ENCODE data around the gene SESTD1.

Gene SESTD1

DNA sequence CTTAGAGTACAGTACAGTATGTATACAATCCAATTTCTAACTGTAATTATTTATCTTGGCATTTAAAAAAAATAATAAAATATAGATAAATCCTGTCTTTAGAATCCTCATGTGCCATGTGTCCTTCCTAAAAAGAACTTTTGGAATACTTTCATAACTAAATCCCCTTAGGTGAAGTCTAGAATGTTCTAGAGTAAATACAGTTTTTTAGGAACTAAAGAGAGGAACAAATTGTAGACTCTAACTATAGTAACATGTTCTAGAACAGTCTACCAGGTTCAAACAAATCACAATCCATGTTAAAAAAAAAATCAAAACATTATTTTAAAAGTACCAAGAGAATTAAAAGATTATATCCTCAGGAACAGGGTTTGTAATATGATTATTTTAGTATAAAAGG, 134.1 kb downstream of the SESTD1 start:
- no peak overlapping the region for H3K27ac ChIP-seq (replicated peaks)
- DNase-seq (ENCODE audit: low read depth in 1 of 2, low spot score in 1 of 2) = no peak
- no peak overlapping the region for H3K4me3 ChIP-seq (replicated peaks; ENCODE audit: insufficient read depth, low read length)
- TF ChIP-seq POLR2AphosphoS5 (IDR thresholded peaks at IDR 0.05; ENCODE audit: low read depth) (no peak), GABPA (IDR thresholded peaks at IDR 0.05; ENCODE audit: low read depth) (no peak), SPI1 (IDR thresholded peaks at IDR 0.05; ENCODE audit: borderline replicate concordance, low read depth) (no peak)
- TF ChIP-seq, protein P1, sequence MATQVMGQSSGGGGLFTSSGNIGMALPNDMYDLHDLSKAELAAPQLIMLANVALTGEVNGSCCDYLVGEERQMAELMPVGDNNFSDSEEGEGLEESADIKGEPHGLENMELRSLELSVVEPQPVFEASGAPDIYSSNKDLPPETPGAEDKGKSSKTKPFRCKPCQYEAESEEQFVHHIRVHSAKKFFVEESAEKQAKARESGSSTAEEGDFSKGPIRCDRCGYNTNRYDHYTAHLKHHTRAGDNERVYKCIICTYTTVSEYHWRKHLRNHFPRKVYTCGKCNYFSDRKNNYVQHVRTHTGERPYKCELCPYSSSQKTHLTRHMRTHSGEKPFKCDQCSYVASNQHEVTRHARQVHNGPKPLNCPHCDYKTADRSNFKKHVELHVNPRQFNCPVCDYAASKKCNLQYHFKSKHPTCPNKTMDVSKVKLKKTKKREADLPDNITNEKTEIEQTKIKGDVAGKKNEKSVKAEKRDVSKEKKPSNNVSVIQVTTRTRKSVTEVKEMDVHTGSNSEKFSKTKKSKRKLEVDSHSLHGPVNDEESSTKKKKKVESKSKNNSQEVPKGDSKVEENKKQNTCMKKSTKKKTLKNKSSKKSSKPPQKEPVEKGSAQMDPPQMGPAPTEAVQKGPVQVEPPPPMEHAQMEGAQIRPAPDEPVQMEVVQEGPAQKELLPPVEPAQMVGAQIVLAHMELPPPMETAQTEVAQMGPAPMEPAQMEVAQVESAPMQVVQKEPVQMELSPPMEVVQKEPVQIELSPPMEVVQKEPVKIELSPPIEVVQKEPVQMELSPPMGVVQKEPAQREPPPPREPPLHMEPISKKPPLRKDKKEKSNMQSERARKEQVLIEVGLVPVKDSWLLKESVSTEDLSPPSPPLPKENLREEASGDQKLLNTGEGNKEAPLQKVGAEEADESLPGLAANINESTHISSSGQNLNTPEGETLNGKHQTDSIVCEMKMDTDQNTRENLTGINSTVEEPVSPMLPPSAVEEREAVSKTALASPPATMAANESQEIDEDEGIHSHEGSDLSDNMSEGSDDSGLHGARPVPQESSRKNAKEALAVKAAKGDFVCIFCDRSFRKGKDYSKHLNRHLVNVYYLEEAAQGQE (IDR thresholded peaks at IDR 0.05; ENCODE audit: insufficient replicate concordance, low read depth) = no peak
- TF ChIP-seq, protein P2, sequence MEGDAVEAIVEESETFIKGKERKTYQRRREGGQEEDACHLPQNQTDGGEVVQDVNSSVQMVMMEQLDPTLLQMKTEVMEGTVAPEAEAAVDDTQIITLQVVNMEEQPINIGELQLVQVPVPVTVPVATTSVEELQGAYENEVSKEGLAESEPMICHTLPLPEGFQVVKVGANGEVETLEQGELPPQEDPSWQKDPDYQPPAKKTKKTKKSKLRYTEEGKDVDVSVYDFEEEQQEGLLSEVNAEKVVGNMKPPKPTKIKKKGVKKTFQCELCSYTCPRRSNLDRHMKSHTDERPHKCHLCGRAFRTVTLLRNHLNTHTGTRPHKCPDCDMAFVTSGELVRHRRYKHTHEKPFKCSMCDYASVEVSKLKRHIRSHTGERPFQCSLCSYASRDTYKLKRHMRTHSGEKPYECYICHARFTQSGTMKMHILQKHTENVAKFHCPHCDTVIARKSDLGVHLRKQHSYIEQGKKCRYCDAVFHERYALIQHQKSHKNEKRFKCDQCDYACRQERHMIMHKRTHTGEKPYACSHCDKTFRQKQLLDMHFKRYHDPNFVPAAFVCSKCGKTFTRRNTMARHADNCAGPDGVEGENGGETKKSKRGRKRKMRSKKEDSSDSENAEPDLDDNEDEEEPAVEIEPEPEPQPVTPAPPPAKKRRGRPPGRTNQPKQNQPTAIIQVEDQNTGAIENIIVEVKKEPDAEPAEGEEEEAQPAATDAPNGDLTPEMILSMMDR (IDR thresholded peaks at IDR 0.05; ENCODE audit: insufficient read depth, low read length) = no peak
- no peaks in the 10 kb centered on the region for H3K27me3 ChIP-seq (ENCODE audit: insufficient read depth, poor library complexity, severe bottlenecking)

DNA sequence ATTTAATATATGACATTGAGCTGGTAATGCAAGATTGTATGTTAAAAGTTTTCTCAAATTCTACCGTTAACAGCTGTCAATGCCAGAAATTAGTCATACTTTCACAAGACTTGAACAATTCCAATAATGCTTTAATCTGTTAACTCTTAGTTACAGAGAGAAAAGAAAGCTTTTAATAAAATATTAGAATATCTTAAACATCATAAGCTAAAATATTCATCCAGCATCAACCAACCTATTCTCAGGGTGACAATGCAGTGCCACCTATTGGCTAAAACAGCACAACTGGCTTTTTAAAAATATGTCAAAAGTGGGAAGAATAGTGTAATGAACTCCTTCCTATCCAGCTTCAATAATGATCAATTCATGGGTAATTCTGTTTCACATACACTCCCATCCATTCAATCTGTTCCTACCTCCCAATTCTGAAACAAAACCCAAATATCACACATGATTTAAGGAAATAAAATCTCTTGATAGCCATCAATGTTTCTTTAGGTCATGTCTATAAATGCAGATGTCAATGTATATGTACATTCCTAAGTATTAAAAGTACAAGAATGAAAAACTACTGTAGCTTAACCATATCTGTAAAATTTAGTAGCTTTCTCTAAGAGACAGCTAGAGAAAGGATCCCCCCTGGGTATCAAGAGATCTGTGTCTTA, 134.9 kb downstream of the SESTD1 start:
- TF ChIP-seq, protein P2 (IDR thresholded peaks at IDR 0.05; ENCODE audit: insufficient read depth, low read length) = peak; percentile 26
- TF ChIP-seq, protein P1 (IDR thresholded peaks at IDR 0.05; ENCODE audit: insufficient replicate concordance, low read depth) = no peak
- Histone ChIP-seq H3K27ac (replicated peaks) (no peak overlapping the region; the same call in 1 of the 2 replicates), H3K27me3 (ENCODE audit: insufficient read depth, poor library complexity, severe bottlenecking) (no peaks in the 10 kb centered on the region), H3K4me3 (replicated peaks; ENCODE audit: insufficient read depth, low read length) (no peak overlapping the region)
- no peak for DNase-seq (ENCODE audit: low read depth in 1 of 2, low spot score in 1 of 2)

DNA sequence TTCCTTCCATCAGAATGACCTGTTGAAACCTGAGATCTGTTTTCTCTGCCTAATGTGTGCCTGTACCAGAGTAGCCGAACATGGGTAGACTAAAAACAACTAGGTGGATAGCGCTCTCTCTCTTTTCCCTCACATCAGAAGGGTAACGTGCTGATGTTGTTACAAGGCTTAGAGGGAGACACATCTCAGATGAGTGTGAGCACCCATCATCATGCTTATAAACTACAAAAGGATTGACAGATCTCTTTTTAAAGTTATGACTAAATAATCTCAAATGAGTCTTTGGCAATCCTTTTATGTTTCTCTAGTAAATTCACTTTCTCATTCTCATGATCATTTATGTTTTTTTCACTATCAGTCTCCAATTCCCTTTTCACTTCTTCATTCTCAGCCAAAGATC, 139.2 kb downstream of the SESTD1 start:
- Histone ChIP-seq H3K27ac (replicated peaks) (no peak overlapping the region), H3K27me3 (ENCODE audit: insufficient read depth, poor library complexity, severe bottlenecking) (no peaks in the 10 kb centered on the region), H3K4me3 (replicated peaks; ENCODE audit: insufficient read depth, low read length) (no peak overlapping the region)
- TF ChIP-seq, protein P1 (IDR thresholded peaks at IDR 0.05; ENCODE audit: insufficient replicate concordance, low read depth) = no peak
- TF ChIP-seq SPI1 (IDR thresholded peaks at IDR 0.05; ENCODE audit: borderline replicate concordance, low read depth) = no peak
- no peak for TF ChIP-seq GABPA (IDR thresholded peaks at IDR 0.05; ENCODE audit: low read depth)
- no peak for DNase-seq (ENCODE audit: low read depth in 1 of 2, low spot score in 1 of 2)

All from HL-60 (cell line).